ENCODE data around the gene MS4A1.
"Not testable (repeated sequence)": the region's sequence is repeated elsewhere in the genome, so short reads cannot be mapped to it uniquely, and the experiment has no call there.

Gene MS4A1

DNA sequence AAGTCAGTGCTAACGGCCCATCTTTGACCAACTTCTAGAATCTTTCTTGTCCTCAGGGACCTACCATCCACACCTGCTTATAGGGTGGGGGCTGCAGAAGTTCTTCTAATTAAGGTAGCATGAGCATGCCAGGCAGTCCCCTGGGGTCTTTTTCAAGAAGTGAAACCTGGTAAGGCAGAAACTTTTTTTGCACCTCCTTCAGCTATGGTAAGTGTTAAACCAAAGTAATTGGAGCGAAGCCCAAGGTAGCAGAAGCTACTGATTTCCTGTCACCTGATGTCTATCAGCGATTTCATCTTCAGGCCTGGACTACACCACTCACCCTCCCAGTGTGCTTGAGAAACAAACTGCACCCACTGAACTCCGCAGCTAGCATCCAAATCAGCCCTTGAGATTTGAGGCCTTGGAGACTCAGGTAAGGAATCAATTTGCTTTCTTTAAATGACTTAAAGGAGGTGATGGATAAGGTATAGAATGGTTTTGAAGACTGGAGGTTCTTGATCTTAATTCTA is at the start of gene MS4A1:
Gene MS4A1 (plus strand): TSS at position 317 of the 512 bp plus-strand sequence. CDS start 6,528 bp downstream, outside the sequence.
- no peak for DNase-seq

DNA sequence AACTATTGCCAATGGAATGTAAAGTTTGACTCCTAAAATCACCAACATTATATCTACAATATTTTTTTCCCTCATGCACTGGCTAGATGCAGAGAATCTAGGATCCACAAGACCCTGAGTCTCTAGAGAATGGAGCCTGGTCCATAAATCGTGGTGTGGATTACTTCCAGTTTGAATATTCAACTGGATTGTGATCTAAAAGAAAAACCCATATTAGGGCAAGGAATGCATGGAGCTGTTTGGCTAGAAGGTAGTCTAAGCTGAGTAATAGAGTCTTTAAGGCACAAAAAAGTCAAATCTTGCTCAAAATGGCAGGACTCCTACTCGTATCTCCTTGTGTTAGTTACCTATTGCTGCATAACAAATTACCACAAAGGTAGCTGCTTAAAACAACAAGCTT is 35.6 kb upstream of the MS4A1 start:
- DNase-seq: no peak

DNA sequence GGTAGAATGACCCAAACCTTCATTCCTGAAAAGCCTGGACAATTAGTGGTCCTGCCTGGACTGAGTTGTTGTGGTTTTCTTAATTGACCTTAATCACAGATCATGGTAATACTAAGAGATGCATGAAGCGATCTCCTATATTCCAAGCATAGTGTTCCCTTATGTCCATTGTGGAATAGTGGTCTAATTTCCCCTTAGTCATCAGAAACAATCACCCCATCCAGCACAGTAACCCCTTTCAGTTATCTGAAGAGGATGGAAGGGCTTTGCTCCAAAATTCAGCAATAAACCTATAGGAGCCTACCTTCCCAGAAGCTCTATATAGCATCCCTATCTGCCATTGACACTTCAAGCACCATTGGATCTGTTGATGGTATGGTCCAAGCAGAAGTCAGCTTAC is 33.0 kb upstream of the MS4A1 start:
- DNase-seq: no peak

DNA sequence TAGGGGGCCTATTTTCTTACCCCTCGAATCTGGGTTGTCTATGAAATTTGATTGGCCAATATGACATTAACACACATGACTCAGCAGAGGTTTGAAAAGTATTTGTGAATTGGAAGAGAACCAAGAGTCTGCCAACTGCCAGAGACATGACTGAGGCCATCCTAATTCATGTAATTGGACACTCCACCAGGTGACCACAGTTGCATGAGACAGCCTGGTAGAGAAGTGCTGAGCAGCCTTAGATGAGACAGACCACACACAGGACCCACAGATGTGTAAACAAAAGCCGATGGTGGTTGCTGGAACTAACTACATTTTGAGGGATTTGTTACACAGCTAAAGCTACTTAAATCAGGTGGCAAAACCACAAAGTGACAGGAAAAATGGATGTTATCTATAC is 27.1 kb upstream of the MS4A1 start:
- no peak for DNase-seq

DNA sequence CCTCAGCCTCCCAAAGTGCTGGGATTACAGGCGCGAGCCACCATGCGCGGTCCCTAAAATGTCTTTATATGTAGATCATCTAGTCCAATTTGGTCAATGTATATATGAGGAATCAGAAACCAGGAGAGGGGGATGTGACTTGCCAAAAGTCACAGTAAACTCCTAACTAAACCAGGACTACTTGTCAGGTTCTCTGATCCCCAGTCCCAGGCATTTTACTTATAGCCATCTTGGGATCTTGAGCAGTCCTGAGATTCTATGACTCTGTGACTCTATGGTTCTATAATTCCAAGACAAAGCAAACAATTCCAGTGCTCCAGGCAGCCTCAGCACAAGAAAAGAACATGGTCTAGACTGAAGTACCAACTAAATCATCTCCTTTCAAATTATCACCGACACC is 26.4 kb upstream of the MS4A1 start, which contains the start of gene MS4A5:
Gene MS4A5 (plus strand): TSS at position 301 of the 400 bp plus-strand sequence. CDS start 103 bp downstream, outside the sequence.
- no peak for DNase-seq

DNA sequence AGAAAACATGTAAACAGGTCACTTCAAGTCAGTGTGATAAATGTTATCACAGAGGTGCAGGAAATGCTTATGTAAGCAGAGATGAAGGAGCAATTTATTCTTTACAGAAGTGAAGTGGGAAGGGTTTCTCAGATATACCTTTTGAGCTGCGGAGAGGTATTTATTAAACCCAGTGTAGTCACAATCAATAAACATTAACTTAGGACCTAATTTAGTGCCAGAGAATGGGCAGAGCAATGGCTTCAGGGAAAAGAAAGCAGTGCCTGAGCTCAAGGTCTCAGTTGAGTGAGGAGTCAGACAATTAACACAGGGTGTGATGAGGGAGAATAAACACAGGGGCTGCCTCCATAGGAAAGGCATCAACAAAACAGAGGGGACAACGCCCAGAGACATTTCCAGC is 24.4 kb upstream of the MS4A1 start:
- no peak for DNase-seq

DNA sequence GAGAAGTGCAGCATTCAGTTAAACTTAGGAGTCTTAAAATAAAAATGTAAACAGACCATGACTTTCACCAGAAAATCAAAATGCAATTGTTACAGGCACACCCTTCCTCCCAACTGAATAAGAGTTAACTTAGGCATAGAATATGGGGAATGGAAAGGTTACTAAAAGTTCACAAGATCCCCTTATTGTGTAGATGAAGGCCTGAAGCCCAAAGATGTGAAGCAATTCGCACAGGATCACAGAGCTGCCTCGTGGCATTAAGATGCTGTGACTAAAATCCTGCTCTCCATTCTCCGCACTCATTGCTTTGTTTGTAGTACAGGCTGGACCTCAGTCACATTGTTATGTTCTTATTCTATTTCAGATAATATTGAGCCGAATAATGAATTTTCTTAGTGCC is 22.2 kb upstream of the MS4A1 start:
- DNase-seq: no peak

DNA sequence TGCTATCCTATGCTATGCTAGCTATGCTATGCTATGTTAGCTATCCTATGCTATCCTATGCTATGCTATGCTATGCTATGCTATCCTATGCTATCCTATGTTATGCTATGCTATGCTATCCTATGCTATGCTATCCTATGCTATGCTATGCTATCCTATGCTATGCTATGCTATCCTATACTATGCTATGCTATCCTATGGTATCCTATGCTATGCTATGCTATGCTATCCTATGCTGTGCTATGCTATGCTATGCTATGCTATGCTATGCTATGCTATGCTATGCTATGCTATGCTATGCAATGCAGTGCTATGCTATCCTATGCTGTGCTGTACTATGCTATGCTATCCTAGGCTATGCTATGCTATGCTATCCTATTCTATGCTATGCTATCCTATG is 8.6 kb upstream of the MS4A1 start:
- no peak for DNase-seq

DNA sequence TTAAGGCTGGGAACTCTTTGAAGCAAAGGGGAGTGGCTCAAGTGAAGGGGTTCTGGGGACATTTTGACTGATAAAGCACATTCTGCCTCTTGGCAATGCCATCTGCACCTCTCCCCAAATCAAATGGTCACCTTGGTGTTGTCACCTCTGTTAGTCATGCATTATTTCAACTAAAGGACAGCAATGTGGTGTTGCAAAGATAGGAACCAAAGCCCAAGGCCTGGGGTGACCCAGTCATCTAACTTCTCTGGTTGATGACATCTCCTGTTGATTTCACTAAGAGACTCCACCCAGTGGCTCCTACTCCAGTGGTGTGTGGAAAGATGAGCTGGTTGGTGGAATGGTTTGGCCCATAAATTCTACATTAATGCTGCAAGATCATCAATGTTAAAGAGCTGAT is 7.8 kb upstream of the MS4A1 start:
- no peak for DNase-seq

DNA sequence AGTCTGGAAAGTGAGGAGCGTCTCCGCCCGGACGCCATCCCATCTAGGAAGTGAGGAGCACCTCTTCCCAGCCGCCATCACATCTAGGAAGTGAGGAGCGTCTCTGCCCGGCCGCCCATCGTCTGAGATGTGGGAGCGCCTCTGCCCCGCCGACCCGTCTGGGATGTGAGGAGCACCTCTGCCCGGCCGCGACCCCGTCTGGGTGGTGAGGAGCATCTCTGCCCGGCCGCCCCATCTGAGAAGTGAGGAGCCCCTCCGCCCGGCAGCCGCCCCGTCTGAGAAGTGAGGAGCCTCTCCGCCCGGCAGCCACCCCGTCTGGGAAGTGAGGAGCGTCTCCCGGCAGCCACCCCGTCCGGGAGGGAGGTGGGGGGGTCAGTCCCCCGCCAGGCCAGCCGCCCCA is 4.5 kb upstream of the MS4A1 start:
- DNase-seq: not testable (repeated sequence)

DNA sequence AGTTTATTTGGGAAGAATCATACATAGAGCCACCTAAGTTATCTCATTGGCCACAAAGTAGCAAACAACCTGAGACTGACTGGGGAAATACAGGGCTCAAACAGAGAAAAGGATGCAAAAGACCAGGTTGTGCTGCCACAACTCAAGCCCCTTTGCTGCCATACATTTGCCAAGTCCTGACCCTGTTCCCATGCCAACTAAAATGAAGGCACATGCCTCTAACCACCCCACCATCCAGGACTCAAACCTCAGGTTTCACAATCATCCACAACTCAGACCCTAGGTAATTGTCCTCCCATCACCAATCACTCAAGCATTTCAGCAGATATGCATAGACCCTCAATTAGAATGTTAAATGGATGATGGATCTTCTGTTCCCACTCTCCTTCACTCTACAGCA is 1.4 kb upstream of the MS4A1 start:
- DNase-seq: no peak

DNA sequence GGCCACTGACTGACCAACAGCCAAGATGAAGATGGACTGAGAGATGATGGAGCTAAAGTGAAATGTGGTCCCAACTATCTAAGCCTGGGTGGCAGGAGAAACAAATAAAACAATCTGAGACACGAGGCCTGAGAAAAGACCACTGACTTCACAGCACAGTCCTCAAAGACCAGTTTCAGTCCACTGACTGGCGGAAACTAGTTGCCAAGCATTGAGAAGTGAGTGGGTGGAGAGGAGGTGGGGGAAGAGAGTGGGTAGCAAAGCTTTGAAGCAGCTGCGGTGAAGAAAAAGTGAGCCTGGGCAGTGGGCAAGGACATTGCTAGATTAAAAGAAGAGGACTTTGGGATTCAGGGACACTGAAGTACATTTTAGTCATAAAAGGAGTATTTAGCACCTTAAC is 1.9 kb downstream of the MS4A1 start:
- no peak for DNase-seq

DNA sequence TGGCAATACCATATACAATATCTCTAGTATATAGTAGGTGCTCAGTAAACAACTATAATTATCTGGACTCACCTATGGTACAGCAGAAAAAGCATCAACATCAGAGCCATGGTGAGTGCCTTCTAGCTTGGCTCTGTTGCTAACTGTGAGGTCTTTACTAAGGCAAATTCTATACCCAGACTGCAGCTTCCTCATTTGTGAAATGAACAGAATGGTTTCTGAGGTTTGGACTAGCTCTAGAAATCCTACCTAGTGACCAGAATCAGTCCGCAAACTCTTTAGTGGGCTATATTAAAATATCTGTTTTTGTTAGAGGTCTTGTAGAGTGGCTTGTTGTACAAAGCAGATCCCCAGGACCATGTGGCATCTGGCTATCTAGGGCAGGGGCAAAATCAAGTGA is 3.7 kb downstream of the MS4A1 start:
- no peak for DNase-seq

DNA sequence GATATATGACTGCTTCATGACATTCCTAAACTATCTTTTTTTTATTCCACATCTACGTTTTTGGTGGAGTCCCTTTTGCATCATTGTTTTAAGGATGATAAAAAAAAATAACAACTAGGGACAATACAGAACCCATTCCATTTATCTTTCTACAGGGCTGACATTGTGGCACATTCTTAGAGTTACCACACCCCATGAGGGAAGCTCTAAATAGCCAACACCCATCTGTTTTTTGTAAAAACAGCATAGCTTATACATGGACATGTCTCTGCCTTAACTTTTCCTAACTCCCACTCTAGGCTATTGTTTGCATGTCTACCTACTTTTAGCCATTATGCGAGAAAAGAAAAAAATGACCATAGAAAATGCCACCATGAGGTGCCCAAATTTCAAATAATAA is 13.2 kb downstream of the MS4A1 start:
- DNase-seq: no peak

DNA sequence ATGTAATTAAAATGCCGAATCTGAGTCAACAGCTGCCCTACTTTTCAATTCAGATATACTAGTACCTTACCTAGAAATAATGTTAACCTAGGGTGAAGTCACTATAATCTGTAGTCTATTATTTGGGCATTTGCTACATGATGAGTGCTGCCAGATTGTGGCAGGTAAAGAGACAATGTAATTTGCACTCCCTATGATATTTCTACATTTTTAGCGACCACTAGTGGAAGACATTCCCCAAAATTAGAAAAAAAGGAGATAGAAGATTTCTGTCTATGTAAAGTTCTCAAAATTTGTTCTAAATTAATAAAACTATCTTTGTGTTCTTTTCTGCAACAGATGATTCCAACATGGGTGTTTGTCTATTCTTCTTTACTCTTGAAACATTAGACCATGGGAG is 14.1 kb downstream of the MS4A1 start:
- no peak for DNase-seq

DNA sequence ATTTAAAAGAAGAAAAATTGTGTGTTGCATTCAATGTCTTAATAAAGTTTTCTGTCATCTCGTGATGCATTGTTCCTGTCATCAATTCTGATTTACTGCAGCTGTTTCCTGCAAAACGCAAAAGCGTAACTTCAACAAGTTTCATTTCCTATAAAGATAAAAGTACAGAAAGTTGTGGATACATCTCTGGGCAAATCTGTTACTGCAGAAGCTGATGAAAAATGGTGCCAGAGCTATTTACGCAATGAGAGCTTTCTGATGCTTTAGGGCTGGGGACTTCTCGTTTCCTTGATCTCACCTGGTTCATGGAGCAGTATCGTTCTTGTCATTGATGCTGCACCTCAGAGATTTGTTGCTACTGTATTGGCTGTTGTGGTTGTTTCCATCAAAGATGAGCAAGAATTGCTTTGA is 21.4 kb downstream of the MS4A1 start:
- DNase-seq: no peak

DNA sequence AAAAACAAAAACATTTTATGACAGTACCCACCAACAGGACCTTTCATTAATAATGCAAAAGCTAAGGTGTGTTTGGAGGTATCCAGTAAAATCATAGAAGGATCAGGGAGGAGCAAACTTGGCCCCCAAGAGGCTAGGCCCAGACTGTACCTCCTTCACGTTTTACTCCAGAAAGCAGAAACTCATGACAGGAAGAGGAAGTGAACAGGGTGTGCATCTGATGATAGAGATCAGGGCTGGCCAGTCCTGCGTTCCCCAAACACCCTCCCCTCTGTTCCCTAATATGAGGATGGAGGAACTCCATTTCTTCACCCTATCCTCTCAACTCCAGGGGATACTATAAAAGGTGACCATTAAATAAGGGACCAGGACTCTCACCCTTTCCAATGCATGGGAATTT is 26.7 kb downstream of the MS4A1 start:
- DNase-seq: no peak

DNA sequence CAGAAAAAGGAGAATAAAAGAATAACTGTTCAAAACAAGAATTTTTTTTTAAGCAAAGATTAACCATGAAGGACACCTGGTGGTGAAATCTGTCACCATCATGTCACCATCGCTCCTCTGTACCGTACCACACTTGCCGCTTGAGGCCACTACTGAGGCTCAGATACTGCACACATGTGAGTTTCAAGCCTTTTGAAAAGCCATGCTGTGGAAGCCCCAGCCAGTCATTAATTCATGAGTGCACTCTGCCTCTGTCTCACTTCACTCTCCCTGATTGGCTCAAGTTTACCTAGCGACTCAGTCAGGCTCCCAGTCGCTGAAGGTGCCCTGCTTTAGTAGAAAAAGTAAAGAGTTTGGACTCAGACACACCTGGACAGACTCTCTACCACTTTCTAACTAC is 30.3 kb downstream of the MS4A1 start:
- DNase-seq: no peak

DNA sequence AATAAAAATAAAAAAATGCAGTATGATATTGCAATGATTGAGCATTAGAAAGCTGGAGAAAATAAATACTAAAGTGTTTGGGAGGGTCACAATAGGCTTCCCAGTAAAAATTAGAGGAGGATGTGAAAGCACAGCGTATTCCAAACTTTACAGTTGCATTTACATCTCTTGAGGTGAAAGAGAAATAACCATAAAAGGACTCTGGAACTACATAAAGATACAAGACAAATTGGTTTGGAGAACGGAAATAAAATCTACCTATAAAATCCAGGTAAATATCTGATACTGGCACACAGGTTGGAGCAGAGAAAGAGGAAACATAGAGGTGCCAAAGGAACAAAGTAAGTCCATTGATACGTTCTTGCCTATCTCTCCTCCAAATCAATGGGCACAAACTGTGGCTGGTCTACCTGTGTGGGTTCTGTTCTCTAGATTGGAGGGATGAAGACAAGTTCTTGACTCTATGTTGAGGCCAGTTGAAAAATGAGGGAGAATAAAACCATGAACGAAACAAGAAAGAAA is 36.9 kb downstream of the MS4A1 start, which contains the start of gene MS4A12:
Gene MS4A12 (plus strand): TSS at position 291 of the 522 bp plus-strand sequence. CDS start 4,541 bp downstream, outside the sequence.
- DNase-seq: no peak

DNA sequence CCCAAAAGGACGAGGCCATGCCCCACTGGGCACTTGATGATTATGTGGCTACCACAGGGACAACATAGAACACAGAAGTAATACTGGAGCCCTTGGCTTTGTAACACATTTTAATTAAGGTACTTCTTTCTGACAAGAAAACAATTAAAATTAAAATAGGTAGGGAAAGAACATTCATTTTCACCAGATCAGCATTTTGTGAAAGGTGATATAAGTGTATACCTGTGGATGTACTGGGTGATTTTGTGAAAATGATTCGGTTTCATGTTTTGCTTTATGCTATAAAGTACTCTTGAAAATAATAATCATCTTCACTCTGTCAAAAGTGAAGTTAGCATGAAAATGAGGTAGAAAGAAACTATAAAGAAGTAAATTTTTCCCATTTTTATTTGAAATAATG is 37.8 kb downstream of the MS4A1 start:
- DNase-seq: no peak

DNA sequence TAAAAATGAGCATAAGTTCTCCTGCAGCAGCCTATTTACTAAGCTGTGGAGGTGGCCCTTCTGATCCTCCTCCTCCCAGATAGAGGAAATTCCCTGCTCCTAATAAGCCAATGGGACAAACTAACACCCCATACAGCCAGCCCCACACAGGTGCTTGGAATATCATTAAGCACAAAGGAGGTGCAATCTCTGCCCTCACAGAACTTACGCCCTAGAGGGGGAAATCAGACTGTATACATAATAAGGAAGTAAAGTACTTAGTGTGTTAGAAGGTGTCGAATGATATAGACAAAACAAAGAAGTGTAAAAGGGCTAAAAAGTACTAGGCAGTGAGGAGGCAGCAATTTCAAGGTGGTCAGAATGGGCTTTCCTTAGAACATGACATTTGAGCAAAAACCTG is 42.8 kb downstream of the MS4A1 start:
- no peak for DNase-seq

DNA sequence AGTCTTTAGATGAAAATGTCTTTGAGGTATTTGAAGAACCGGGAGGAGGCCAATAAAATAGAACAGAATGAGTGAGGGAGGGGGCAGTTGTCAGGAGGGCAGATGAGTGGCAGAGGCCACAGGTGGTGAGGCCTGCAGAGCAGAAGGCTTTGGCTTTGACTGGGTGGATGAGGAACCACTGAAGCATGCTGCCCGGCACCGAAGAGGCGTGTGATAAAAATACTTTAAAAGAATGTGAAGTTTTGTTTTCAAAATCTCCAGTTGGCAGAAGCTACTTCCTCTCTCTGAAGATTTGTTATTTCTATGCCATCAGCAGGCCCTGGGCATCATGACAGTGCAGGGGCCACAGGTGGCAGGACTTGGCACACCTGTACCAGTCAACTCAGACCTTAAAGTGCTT is 43.2 kb downstream of the MS4A1 start:
- DNase-seq: peak in 2 of 51 donors; percentile 0 to 1

DNA sequence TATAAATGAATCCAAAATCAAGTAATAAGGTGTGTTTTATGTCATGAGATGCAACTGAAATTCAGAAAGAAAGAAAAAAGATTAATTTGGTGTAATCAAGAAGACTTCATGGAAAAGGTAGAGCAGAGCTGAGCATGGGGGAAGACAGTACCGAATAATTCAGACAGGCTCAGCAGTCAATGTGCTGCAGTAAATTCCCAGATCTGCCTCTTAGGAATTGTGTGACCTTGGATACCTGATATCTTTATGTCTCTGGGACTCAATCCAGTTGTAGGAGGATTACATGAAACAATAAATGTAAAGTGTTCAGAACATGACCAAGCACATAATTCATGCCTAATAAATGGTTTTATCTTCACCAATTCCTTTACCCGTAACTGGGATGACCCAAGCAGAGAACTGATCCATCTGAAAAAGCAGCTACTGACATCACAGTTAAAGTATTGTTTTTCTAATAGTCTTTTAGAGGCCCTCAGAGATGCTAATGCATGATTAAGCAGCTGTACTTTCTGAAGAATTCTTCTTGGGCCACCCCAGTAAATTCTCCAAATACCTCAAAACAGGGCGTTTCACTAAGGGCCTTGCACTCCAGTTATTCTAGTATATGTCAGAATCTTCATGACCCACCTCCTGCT is 44.7 kb downstream of the MS4A1 start:
- DNase-seq: no peak

Data from hypothalamus (tissue), 51 donors.